Effector memory CD4-positive, alpha-beta T cell (primary cell): ENCODE measurements around the gene CCDC7.
"Not testable (repeated sequence)": the region's sequence is repeated elsewhere in the genome, so short reads cannot be mapped to it uniquely, and the experiment has no call there.

Experiments used
- DNase-seq, 3 donors: peaks; one replicate each; pipeline ENCODE4 v3.0.0-alpha.2; 2020
- H3K27ac ChIP-seq: 2 replicates; pipeline ENCODE4 v1.7.0; 2013; ENCODE audit warnings: mild to moderate bottlenecking, low read length, moderate library complexity; ENCODE audit not compliant: insufficient read depth, poor library complexity, severe bottlenecking
- H3K27me3 ChIP-seq: replicated peaks from 2 replicates; pipeline ENCODE4 v1.7.0; 2013; ENCODE audit warnings: mild to moderate bottlenecking, low read length; ENCODE audit not compliant: insufficient read depth, control insufficient read depth, poor library complexity, severe bottlenecking
- H3K36me3 ChIP-seq: 2 replicates; pipeline ENCODE4 v1.7.0; 2013; ENCODE audit warnings: mild to moderate bottlenecking, low read length, moderate library complexity; ENCODE audit not compliant: control insufficient read depth, insufficient read depth
- H3K4me1 ChIP-seq: 2 replicates; pipeline ENCODE4 v1.7.0; 2013; ENCODE audit warnings: low read length, mild to moderate bottlenecking; ENCODE audit not compliant: control insufficient read depth, insufficient read depth, poor library complexity, severe bottlenecking
- H3K4me3 ChIP-seq: 2 replicates; pipeline ENCODE4 v1.7.0; 2013; ENCODE audit warnings: low read length, low read depth, mild to moderate bottlenecking; ENCODE audit not compliant: insufficient read depth, poor library complexity, severe bottlenecking
- H3K9me3 ChIP-seq: 2 replicates; pipeline ENCODE4 v1.7.0; 2013; ENCODE audit warnings: mild to moderate bottlenecking, low read length, moderate library complexity; ENCODE audit not compliant: control insufficient read depth

The CCDC7 gene

DNA sequence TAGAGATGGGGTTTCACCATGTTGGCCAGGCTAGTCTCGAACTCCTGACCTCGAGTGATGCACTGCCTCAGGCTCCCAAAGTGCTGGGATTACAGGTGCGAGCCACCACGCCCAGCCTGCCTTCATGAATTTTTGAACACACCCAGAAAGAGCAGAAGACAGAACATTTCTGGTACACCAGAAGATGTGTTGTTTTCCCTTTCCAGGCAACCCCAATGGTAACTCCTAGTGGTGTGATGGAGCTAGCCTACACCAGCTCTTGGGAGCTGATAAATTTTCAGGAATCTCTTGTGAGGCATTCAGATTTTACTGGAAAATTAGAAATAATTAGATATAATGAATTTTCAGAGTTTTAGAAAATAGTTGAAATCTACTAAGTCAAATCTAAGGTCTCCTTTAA, 904 bp upstream of the CCDC7 start:
- no peaks in the 10 kb centered on the region for H3K9me3 ChIP-seq
- peaks cover 3% of the 10 kb centered on the region for H3K4me1 ChIP-seq
- no peak for DNase-seq
- H3K4me3 ChIP-seq = no peak overlapping the region
- no peaks in the 10 kb centered on the region for H3K27me3 ChIP-seq
- no peaks in the 10 kb centered on the region for H3K36me3 ChIP-seq
- peak overlapping the region; percentile 95 for H3K27ac ChIP-seq

GRCh38 chr10:32446536-32447406, 831 bp downstream of the CCDC7 start:
- Histone ChIP-seq H3K4me1 (peaks cover 7% of the 10 kb centered on the region), H3K27me3 (no peaks in the 10 kb centered on the region), H3K4me3 (peak overlapping the region; percentile 83), H3K27ac (peak overlapping the region; percentile 95), H3K9me3 (no peaks in the 10 kb centered on the region), H3K36me3 (peaks cover 5% of the 10 kb centered on the region)
- no peak for DNase-seq

- Histone ChIP-seq H3K9me3 (no peaks in the 10 kb centered on the region), H3K36me3 (peaks cover 16% of the 10 kb centered on the region), H3K4me1 (peaks cover 22% of the 10 kb centered on the region), H3K27ac (no peak overlapping the region), H3K4me3 (no peak overlapping the region), H3K27me3 (no peaks in the 10 kb centered on the region)
- no peak for DNase-seq
These were observed 8.2 kb downstream of the CCDC7 start for GRCh38 chr10:32454148-32454547.

GRCh38 chr10:32459051-32459698, 13.2 kb downstream of the CCDC7 start:
- H3K4me3 ChIP-seq = peak overlapping the region; percentile 20
- peak in 2 of 3 donors; percentile 31 to 40 for DNase-seq

GRCh38 chr10:32461203-32461602, 15.3 kb downstream of the CCDC7 start:
- no peaks in the 10 kb centered on the region for H3K9me3 ChIP-seq
- no peaks in the 10 kb centered on the region for H3K27me3 ChIP-seq
- H3K36me3 ChIP-seq = no peaks in the 10 kb centered on the region
- H3K4me3 ChIP-seq = no peak overlapping the region
- no peak overlapping the region for H3K27ac ChIP-seq
- DNase-seq = no peak
- peaks cover 31% of the 10 kb centered on the region for H3K4me1 ChIP-seq

More at GRCh38 chr10:32459051-32459698, 13.2 kb downstream of the CCDC7 start:
- Histone ChIP-seq H3K4me1 (peaks cover 31% of the 10 kb centered on the region), H3K36me3 (no peaks in the 10 kb centered on the region), H3K9me3 (no peaks in the 10 kb centered on the region), H3K27me3 (no peaks in the 10 kb centered on the region), H3K27ac (peak overlapping the region; percentile 45)

GRCh38 chr10:32471232-32471631, 25.3 kb downstream of the CCDC7 start:
- Histone ChIP-seq H3K4me1 (no peaks in the 10 kb centered on the region), H3K36me3 (peaks cover 13% of the 10 kb centered on the region), H3K9me3 (no peaks in the 10 kb centered on the region), H3K27me3 (no peaks in the 10 kb centered on the region), H3K27ac (no peak overlapping the region), H3K4me3 (no peak overlapping the region)
- no peak for DNase-seq

GRCh38 chr10:32477499-32477898, 31.6 kb downstream of the CCDC7 start:
- Histone ChIP-seq H3K27ac (no peak overlapping the region), H3K9me3 (no peaks in the 10 kb centered on the region), H3K27me3 (no peaks in the 10 kb centered on the region)

DNA sequence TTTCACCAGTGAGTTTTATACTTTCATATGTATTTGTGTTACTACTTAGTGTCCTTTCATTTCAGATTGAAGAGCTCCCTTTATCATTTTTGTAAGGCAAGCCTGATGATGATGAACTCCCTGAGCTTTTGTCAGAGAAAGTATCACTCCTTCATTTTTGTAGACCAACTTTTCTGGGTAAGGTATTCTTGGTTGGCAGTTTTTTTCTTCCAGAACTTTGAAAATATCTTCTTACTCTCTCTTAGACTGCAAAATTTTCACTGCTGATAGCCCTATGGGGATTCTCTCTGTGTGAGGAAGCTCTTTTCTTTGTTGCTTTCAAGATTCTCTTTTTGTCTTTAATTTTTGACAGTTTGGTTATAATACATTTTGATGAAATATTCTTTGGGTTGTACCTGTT, 35.7 kb downstream of the CCDC7 start:
- H3K9me3 ChIP-seq = no peaks in the 10 kb centered on the region
- H3K27ac ChIP-seq = no peak overlapping the region
- peaks cover 15% of the 10 kb centered on the region for H3K36me3 ChIP-seq
- no peak for DNase-seq
- no peak overlapping the region for H3K4me3 ChIP-seq
- no peaks in the 10 kb centered on the region for H3K4me1 ChIP-seq
- H3K27me3 ChIP-seq = no peaks in the 10 kb centered on the region

More at GRCh38 chr10:32477499-32477898, 31.6 kb downstream of the CCDC7 start:
- H3K4me1 ChIP-seq = no peaks in the 10 kb centered on the region
- DNase-seq = no peak
- H3K36me3 ChIP-seq = peaks cover 24% of the 10 kb centered on the region
- H3K4me3 ChIP-seq = no peak overlapping the region

- peaks cover 15% of the 10 kb centered on the region for H3K36me3 ChIP-seq
- DNase-seq, H3K27ac ChIP-seq, H3K9me3 ChIP-seq, H3K4me3 ChIP-seq, H3K4me1 ChIP-seq, H3K27me3 ChIP-seq: not testable (repeated sequence)
These were observed 37.1 kb downstream of the CCDC7 start for GRCh38 chr10:32483019-32483502.

- not testable (repeated sequence) for H3K27ac ChIP-seq, H3K4me3 ChIP-seq, DNase-seq, H3K27me3 ChIP-seq, H3K9me3 ChIP-seq, H3K4me1 ChIP-seq
- H3K36me3 ChIP-seq = peaks cover 10% of the 10 kb centered on the region
These were observed 42.1 kb downstream of the CCDC7 start for GRCh38 chr10:32488038-32488437.
